Measurements from ENCODE around the gene UCHL1. TPM values are rescaled to one million over a fixed set of nuclear protein-coding genes. Genes with fewer than 3 reads are reported as not detected.

The UCHL1 gene
- total RNA-seq, 1 experiment from 2014 or later: 0.74 TPM

DNA sequence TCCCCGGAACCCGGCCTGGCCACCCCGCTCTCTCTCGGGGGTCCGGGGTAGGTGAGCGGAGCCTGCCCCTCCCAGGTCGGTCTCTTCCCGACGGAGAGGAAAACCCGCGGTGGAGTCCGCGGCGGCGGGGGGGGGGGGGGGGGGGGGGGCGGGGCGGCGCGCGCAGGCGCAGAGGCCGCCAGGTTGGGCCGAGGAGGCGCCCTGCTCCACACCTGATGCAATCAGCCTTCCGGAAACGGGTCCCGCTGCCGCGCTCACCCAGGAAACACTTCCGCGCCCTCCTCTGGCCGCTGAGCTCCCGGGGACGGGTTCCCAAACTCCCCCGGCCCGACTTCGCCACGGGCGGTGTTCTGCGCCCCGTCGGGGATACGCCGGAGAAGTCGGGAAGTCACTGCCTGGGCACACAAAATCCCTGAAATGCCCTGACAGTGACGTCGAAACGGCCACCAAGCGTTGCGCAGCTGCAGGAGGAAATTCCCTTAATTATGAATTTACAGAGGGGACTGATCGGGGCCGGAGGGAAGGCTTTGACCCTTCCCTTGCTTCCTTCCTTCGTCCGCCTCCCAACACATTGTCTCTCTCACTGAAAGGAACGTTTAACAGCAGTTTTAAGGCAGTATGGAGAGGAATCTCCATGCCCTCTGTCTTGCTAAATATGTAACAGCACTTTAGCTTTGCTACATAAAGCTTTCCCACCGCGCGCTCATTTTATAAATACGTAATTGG is 40.3 kb upstream of the UCHL1 start:
- Histone ChIP-seq H3K36me3 (ENCODE audit: control insufficient read depth, insufficient read depth, low read length) (peaks cover 4% of the 10 kb centered on the region; the same call in 1 of the 2 replicates), H3K9me3 (ENCODE audit: control insufficient read depth, insufficient read depth, low read depth, low read length) (no peaks in the 10 kb centered on the region), H3K4me1 (ENCODE audit: control insufficient read depth, insufficient read depth, low read length) (peaks cover 17% of the 10 kb centered on the region), H3K4me3 (ENCODE audit: low read depth in 2 of 2, low read length in 2 of 2) (peak overlapping the region; percentile 66 to 84), H3K27me3 (ENCODE audit: control insufficient read depth, insufficient read depth, low read length) (no peaks in the 10 kb centered on the region), H3K27ac (ENCODE audit: low read length) (peak overlapping the region; percentile 97)
- TSS peak; percentile 94 for BruUV-seq (replicated peaks)
- in situ Hi-C loops (cut with HindIII; ENCODE audit: low pct_unique_long_range_greater_than_20kb, low sequenced_read_pairs): no loop called here
- DNase-seq (ENCODE audit: low read depth, low spot score): no peak
- ChIA-PET POLR2A (interaction anchor here (0.6 kb wide), 1 partner anchor 140 kb away, joined by 4 read pairs; no protein-coding TSS in a partner anchor), CTCF (interaction anchor here (0.6 kb wide), 1 partner anchor 290 kb away, joined by 6 read pairs; no protein-coding TSS in a partner anchor)
- peak; percentile 79; the same call in 1 of the 2 replicates for TF ChIP-seq POLR2AphosphoS5 (IDR thresholded peaks at IDR 0.05; ENCODE audit: low read depth, low read length)
- TF ChIP-seq TCF7L2 (IDR thresholded peaks at IDR 0.05; ENCODE audit: low read depth, low read length): no peak
- TF ChIP-seq, protein P1, sequence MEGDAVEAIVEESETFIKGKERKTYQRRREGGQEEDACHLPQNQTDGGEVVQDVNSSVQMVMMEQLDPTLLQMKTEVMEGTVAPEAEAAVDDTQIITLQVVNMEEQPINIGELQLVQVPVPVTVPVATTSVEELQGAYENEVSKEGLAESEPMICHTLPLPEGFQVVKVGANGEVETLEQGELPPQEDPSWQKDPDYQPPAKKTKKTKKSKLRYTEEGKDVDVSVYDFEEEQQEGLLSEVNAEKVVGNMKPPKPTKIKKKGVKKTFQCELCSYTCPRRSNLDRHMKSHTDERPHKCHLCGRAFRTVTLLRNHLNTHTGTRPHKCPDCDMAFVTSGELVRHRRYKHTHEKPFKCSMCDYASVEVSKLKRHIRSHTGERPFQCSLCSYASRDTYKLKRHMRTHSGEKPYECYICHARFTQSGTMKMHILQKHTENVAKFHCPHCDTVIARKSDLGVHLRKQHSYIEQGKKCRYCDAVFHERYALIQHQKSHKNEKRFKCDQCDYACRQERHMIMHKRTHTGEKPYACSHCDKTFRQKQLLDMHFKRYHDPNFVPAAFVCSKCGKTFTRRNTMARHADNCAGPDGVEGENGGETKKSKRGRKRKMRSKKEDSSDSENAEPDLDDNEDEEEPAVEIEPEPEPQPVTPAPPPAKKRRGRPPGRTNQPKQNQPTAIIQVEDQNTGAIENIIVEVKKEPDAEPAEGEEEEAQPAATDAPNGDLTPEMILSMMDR (IDR thresholded peaks at IDR 0.05): peak; percentile 23
- ATAC-seq: peak; percentile 78
- intact Hi-C loops (cut with micrococcal nuclease; ENCODE audit: unreplicated experiment): no loop called here

DNA sequence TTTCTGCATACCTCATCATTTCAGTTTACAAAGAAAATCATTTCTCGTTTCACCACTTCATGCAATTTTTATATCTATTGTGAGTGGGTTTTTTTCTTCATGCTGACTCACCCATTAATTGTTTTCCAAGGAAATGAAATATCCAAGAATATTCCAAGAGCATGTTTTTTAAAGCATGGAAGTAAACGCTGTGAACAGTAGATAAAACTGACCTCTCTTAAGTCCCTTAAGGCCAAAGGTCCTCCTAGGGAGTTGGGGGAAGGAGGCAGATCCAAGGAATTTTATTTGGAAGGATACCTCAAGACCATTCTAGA is 39.8 kb upstream of the UCHL1 start:
- Histone ChIP-seq H3K36me3 (ENCODE audit: control insufficient read depth, insufficient read depth, low read length) (peaks cover 4% of the 10 kb centered on the region; the same call in 1 of the 2 replicates), H3K9me3 (ENCODE audit: control insufficient read depth, insufficient read depth, low read depth, low read length) (no peaks in the 10 kb centered on the region), H3K4me3 (ENCODE audit: low read depth in 2 of 2, low read length in 2 of 2) (peak overlapping the region; percentile 66 to 84), H3K4me1 (ENCODE audit: control insufficient read depth, insufficient read depth, low read length) (peaks cover 17% of the 10 kb centered on the region), H3K27me3 (ENCODE audit: control insufficient read depth, insufficient read depth, low read length) (no peaks in the 10 kb centered on the region), H3K27ac (ENCODE audit: low read length) (peak overlapping the region; percentile 97)
- intact Hi-C loops (cut with micrococcal nuclease; ENCODE audit: unreplicated experiment) (no loop called here), in situ Hi-C loops (cut with HindIII; ENCODE audit: low pct_unique_long_range_greater_than_20kb, low sequenced_read_pairs) (no loop called here)
- no peak for TF ChIP-seq TCF7L2 (IDR thresholded peaks at IDR 0.05; ENCODE audit: low read depth, low read length)
- TF ChIP-seq REST (IDR thresholded peaks at IDR 0.05; ENCODE audit: insufficient read depth in 1 of 2, low read depth in 2 of 2, low read length in 1 of 2): no peak
- TF ChIP-seq SIN3A (IDR thresholded peaks at IDR 0.05; ENCODE audit: borderline replicate concordance, insufficient read depth, low read depth, low read length): no peak
- TF ChIP-seq POLR2AphosphoS5 (IDR thresholded peaks at IDR 0.05; ENCODE audit: low read depth, low read length): no peak
- TF ChIP-seq, protein P1 (IDR thresholded peaks at IDR 0.05): no peak
- BruUV-seq (replicated peaks): no TSS peak
- ChIA-PET CTCF (interaction anchor here (0.6 kb wide), 1 partner anchor 289 kb away, joined by 6 read pairs; no protein-coding TSS in a partner anchor), POLR2A (no interaction called here)
- ATAC-seq (no peak), DNase-seq (ENCODE audit: low read depth, low spot score) (no peak)
